Measurements from ENCODE around the gene TMEM18.

TMEM18 gene

GRCh38 chr2:620471-621302 lies 56.5 kb downstream of the TMEM18 start:
- H2AFZ ChIP-seq (ENCODE audit: low read length): no peak overlapping the region
- no peaks in the 10 kb centered on the region for H3K9me3 ChIP-seq (replicated peaks; ENCODE audit: insufficient read depth, low read length)
- no peak overlapping the region for H3K27ac ChIP-seq (ENCODE audit: low read length)
- no peaks in the 10 kb centered on the region for H3K36me3 ChIP-seq (replicated peaks; ENCODE audit: insufficient read depth, low read length)
- H3K9me2 ChIP-seq (replicated peaks; ENCODE audit: insufficient read depth, low read length): no peaks in the 10 kb centered on the region
- DNase-seq: no peak
- H3K4me1 ChIP-seq (ENCODE audit: low read length): no peaks in the 10 kb centered on the region
- no peaks in the 10 kb centered on the region for H3K79me2 ChIP-seq (ENCODE audit: low read length)
- no peaks in the 10 kb centered on the region for H3K27me3 ChIP-seq (replicated peaks; ENCODE audit: insufficient read depth, low read length)
- no peaks in the 10 kb centered on the region for H3F3A ChIP-seq (ENCODE audit: insufficient read depth, low read length)
- TF ChIP-seq, protein P1, sequence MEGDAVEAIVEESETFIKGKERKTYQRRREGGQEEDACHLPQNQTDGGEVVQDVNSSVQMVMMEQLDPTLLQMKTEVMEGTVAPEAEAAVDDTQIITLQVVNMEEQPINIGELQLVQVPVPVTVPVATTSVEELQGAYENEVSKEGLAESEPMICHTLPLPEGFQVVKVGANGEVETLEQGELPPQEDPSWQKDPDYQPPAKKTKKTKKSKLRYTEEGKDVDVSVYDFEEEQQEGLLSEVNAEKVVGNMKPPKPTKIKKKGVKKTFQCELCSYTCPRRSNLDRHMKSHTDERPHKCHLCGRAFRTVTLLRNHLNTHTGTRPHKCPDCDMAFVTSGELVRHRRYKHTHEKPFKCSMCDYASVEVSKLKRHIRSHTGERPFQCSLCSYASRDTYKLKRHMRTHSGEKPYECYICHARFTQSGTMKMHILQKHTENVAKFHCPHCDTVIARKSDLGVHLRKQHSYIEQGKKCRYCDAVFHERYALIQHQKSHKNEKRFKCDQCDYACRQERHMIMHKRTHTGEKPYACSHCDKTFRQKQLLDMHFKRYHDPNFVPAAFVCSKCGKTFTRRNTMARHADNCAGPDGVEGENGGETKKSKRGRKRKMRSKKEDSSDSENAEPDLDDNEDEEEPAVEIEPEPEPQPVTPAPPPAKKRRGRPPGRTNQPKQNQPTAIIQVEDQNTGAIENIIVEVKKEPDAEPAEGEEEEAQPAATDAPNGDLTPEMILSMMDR (IDR thresholded peaks at IDR 0.05; ENCODE audit: low read length): no peak
- TF ChIP-seq EZH2 (optimal IDR thresholded peaks at IDR 0.05; ENCODE audit: low read depth, low read length): no peak
- TF ChIP-seq EZH2phosphoT487 (IDR thresholded peaks at IDR 0.05; ENCODE audit: low read length): no peak
- H4K20me1 ChIP-seq (ENCODE audit: insufficient read depth, low read length): no peaks in the 10 kb centered on the region
- H3K4me3 ChIP-seq (ENCODE audit: low read length): no peak overlapping the region
- no peak overlapping the region for H3K4me2 ChIP-seq (ENCODE audit: low read depth, low read length)
- H3K9ac ChIP-seq (ENCODE audit: low read length): no peak overlapping the region

DNA sequence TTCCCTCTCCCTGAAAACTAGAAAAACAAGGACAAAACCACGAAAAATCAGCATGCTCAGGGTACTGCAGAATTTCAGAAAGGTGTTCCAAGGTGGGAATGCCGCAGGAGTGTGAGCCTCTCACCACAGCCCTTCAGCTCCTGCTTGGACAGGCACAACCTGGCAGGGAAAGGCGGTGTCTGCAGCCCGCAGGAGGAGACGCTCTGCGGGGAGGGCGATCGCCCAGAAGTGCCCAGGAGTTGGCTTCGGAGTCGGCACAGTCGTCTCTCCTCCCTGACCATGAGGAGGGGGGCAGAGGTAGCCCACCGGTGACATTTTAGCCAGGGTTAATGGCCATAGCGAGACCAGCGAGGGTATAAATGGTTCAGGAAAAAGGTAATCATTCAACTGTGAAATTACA lies 57.2 kb downstream of the TMEM18 start:
- no peak overlapping the region for H2AFZ ChIP-seq (ENCODE audit: low read length)
- H3K27me3 ChIP-seq (replicated peaks; ENCODE audit: insufficient read depth, low read length): no peaks in the 10 kb centered on the region
- no peaks in the 10 kb centered on the region for H3K79me2 ChIP-seq (ENCODE audit: low read length)
- no peak overlapping the region for H3K9ac ChIP-seq (ENCODE audit: low read length)
- H3K27ac ChIP-seq (ENCODE audit: low read length): no peak overlapping the region
- H3K9me3 ChIP-seq (replicated peaks; ENCODE audit: insufficient read depth, low read length): no peaks in the 10 kb centered on the region
- H3K4me2 ChIP-seq (ENCODE audit: low read depth, low read length): no peak overlapping the region
- H3F3A ChIP-seq (ENCODE audit: insufficient read depth, low read length): no peaks in the 10 kb centered on the region
- H3K36me3 ChIP-seq (replicated peaks; ENCODE audit: insufficient read depth, low read length): no peaks in the 10 kb centered on the region
- H3K4me1 ChIP-seq (ENCODE audit: low read length): no peaks in the 10 kb centered on the region
- no peak overlapping the region for H3K4me3 ChIP-seq (ENCODE audit: low read length)
- H3K9me2 ChIP-seq (replicated peaks; ENCODE audit: insufficient read depth, low read length): no peaks in the 10 kb centered on the region
- H4K20me1 ChIP-seq (ENCODE audit: insufficient read depth, low read length): no peaks in the 10 kb centered on the region
- DNase-seq: no peak
- TF ChIP-seq EZH2 (optimal IDR thresholded peaks at IDR 0.05; ENCODE audit: low read depth, low read length): no peak
- TF ChIP-seq, protein P1 (IDR thresholded peaks at IDR 0.05; ENCODE audit: low read length): no peak
- TF ChIP-seq EZH2phosphoT487 (IDR thresholded peaks at IDR 0.05; ENCODE audit: low read length): no peak

DNA sequence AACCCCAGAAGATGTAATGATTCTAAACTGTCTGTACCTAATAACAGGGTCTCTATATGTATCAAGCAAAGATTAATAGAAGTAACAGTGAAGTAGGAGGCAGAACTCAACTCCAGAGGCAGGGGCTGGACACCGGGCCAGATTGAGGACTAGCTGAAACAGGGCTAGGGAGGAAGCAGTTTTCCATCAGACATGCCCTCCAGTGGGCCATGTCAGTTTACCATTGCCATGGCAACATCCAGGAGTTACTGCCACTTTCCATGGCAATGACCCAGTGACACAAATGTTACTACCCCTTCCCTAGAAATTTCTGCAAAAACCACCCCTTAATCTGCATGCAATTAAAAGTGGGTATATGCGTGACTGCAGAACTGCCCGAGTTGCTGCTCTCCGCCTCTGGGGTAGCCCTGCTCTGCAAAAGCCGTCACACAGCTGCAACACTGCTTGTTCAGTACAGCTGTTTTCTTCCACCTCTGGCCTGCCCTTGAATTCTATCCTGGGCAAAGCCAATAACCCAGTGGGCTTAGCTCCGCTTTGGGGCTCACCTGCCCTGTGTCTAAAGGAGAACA lies 58.7 kb downstream of the TMEM18 start:
- no peaks in the 10 kb centered on the region for H3K27me3 ChIP-seq (replicated peaks; ENCODE audit: insufficient read depth, low read length)
- TF ChIP-seq EZH2phosphoT487 (IDR thresholded peaks at IDR 0.05; ENCODE audit: low read length): no peak
- TF ChIP-seq, protein P1 (IDR thresholded peaks at IDR 0.05; ENCODE audit: low read length): no peak
- no peak for TF ChIP-seq EZH2 (optimal IDR thresholded peaks at IDR 0.05; ENCODE audit: low read depth, low read length)
- no peak for DNase-seq

More for the DNA sequence above, 58.7 kb downstream of the TMEM18 start:
- Histone ChIP-seq H3K9ac (ENCODE audit: low read length) (no peak overlapping the region), H3F3A (ENCODE audit: insufficient read depth, low read length) (no peaks in the 10 kb centered on the region), H3K27ac (ENCODE audit: low read length) (no peak overlapping the region), H2AFZ (ENCODE audit: low read length) (no peak overlapping the region), H3K9me3 (replicated peaks; ENCODE audit: insufficient read depth, low read length) (no peaks in the 10 kb centered on the region), H4K20me1 (ENCODE audit: insufficient read depth, low read length) (no peaks in the 10 kb centered on the region), H3K9me2 (replicated peaks; ENCODE audit: insufficient read depth, low read length) (no peaks in the 10 kb centered on the region), H3K4me1 (ENCODE audit: low read length) (no peaks in the 10 kb centered on the region), H3K4me3 (ENCODE audit: low read length) (no peak overlapping the region), H3K4me2 (ENCODE audit: low read depth, low read length) (no peak overlapping the region), H3K36me3 (replicated peaks; ENCODE audit: insufficient read depth, low read length) (no peaks in the 10 kb centered on the region), H3K79me2 (ENCODE audit: low read length) (no peaks in the 10 kb centered on the region)

Measured in MM.1S (cell line).